TTC549 (cell line): ENCODE results near the gene HCRT.
"Not testable (repeated sequence)": the region's sequence is repeated elsewhere in the genome, so short reads cannot be mapped to it uniquely, and the experiment has no call there.

Experiments
- FAIRE-seq: peaks from 2 replicates; lab custom pipeline; 2012; peaks lifted over from hg19 to GRCh38; lab: Jason Lieb, UNC

HCRT gene

GRCh38 chr17:42179335-42179734 is 5.9 kb downstream of the HCRT start:
- no peak for FAIRE-seq

GRCh38 chr17:42178817-42179216 is 6.4 kb downstream of the HCRT start:
- FAIRE-seq = no peak

GRCh38 chr17:42177684-42178083 is 7.6 kb downstream of the HCRT start:
- FAIRE-seq = no peak

GRCh38 chr17:42174126-42174783 is 11.0 kb downstream of the HCRT start:
- no peak for FAIRE-seq

- no peak for FAIRE-seq
These were observed 13.4 kb downstream of the HCRT start for GRCh38 chr17:42171831-42172230.

- no peak for FAIRE-seq
These were observed 15.9 kb downstream of the HCRT start for GRCh38 chr17:42169351-42169750.

- no peak for FAIRE-seq
These were observed 17.4 kb downstream of the HCRT start for GRCh38 chr17:42167807-42168206.

- FAIRE-seq = no peak
These were observed 19.0 kb downstream of the HCRT start for GRCh38 chr17:42166196-42166763.

- no peak for FAIRE-seq
These were observed 19.5 kb downstream of the HCRT start for GRCh38 chr17:42165751-42166150.

- FAIRE-seq = no peak
These were observed 21.4 kb downstream of the HCRT start for GRCh38 chr17:42163696-42164407.

- FAIRE-seq = no peak
These were observed 22.1 kb downstream of the HCRT start for GRCh38 chr17:42163113-42163512.

GRCh38 chr17:42160531-42160910 is 24.7 kb downstream of the HCRT start:
- no peak for FAIRE-seq

- no peak for FAIRE-seq
These were observed 25.3 kb downstream of the HCRT start for GRCh38 chr17:42159796-42160530.

- FAIRE-seq = no peak
These were observed 29.6 kb downstream of the HCRT start for GRCh38 chr17:42155614-42156045.

GRCh38 chr17:42153919-42154742 is 31.1 kb downstream of the HCRT start:
- FAIRE-seq = no peak

GRCh38 chr17:42146911-42147607 is 38.2 kb downstream of the HCRT start:
- no peak for FAIRE-seq

- FAIRE-seq = not testable (repeated sequence)
These were observed 42.1 kb downstream of the HCRT start for GRCh38 chr17:42143138-42143537.

- FAIRE-seq = no peak
These were observed 42.8 kb downstream of the HCRT start for GRCh38 chr17:42142371-42142896.

- no peak for FAIRE-seq
These were observed 43.9 kb downstream of the HCRT start for GRCh38 chr17:42141382-42141781.

- not testable (repeated sequence) for FAIRE-seq
These were observed 44.6 kb downstream of the HCRT start for GRCh38 chr17:42140690-42141089.
